Measurements from ENCODE around the gene CCDC40.

GRCh38 chr17:80115159-80115558 is 78.7 kb downstream of the CCDC40 start:
- TF ChIP-seq CTCF (IDR thresholded peaks at IDR 0.05) (no peak), POLR2A (IDR thresholded peaks at IDR 0.05) (no peak)

Data from Peyer's patch (tissue), 4 donors.